ENCODE data around the gene IL3. TPM values are rescaled to one million over a fixed set of nuclear protein-coding genes. Genes with fewer than 3 reads are reported as not detected.
A peak's percentile ranks its signal among the peaks of the same experiment; 100 is the strongest.

Gene IL3
- total and polyA plus RNA-seq, 9 of the 15 experiments (the other 6 are each of a cell fraction or from before 2014, with no cell fraction given): not detected

- no peak for TF ChIP-seq CREB5 (CRISPR knock-in tag; IDR thresholded peaks at IDR 0.05)
- no peak for TF ChIP-seq ZNF263 (CRISPR knock-in tag; IDR thresholded peaks at IDR 0.05; ENCODE audit: borderline replicate concordance)
- TF ChIP-seq TFAP4 (CRISPR knock-in tag; IDR thresholded peaks at IDR 0.05; ENCODE audit: borderline replicate concordance): 0 out of 2 replicates have a peak, but pooled peaks have one; percentile 29
- no peak for TF ChIP-seq NCOA4 (IDR thresholded peaks at IDR 0.05; ENCODE audit: partially characterized antibody)
- TF ChIP-seq SMAD4 (CRISPR knock-in tag; conservative IDR thresholded peaks at IDR 0.05): peak; percentile 70
- no peak for TF ChIP-seq BRF1 (IDR thresholded peaks at IDR 0.05; ENCODE audit: borderline replicate concordance, extremely low read depth, insufficient read length)
- no peak for TF ChIP-seq IRF2 (CRISPR knock-in tag; IDR thresholded peaks at IDR 0.05)
- no peak for TF ChIP-seq PRPF4 (IDR thresholded peaks at IDR 0.05; ENCODE audit: insufficient read depth, low read depth, low read length, poor library complexity, severe bottlenecking)
- TF ChIP-seq ZNF707 (CRISPR knock-in tag; conservative IDR thresholded peaks at IDR 0.05): no peak
- no peak for TF ChIP-seq GTF2E2 (tag; IDR thresholded peaks at IDR 0.05)
- TF ChIP-seq FOXA1 (IDR thresholded peaks at IDR 0.05; ENCODE audit: borderline replicate concordance): no peak
- no peak for TF ChIP-seq TRIM25 (IDR thresholded peaks at IDR 0.05; ENCODE audit: borderline replicate concordance)
- TF ChIP-seq RHOXF2B (CRISPR knock-in tag; conservative IDR thresholded peaks at IDR 0.05): no peak
- no peak for TF ChIP-seq ELK1 (CRISPR knock-in tag; IDR thresholded peaks at IDR 0.05)
- TF ChIP-seq ATF4 (CRISPR knock-in tag; IDR thresholded peaks at IDR 0.05): no peak
- TF ChIP-seq CHAMP1 (IDR thresholded peaks at IDR 0.05): no peak
- no peak for TF ChIP-seq KLF1 (tag; IDR thresholded peaks at IDR 0.05)
- no peak for TF ChIP-seq PTTG1 (tag; IDR thresholded peaks at IDR 0.05; ENCODE audit: low read depth)
- no peak for TF ChIP-seq BMI1 (IDR thresholded peaks at IDR 0.05; ENCODE audit: low read length)
- TF ChIP-seq ZNF124 (CRISPR knock-in tag; IDR thresholded peaks at IDR 0.05): no peak
These were observed 43.0 kb downstream of the IL3 start (continued) for GRCh38 chr5:132103332-132103951.

Data from K562 (cell line).